Limb (tissue), 2 donors: ENCODE data around the gene CHRNA9.
"Not testable (repeated sequence)": the region's sequence is repeated elsewhere in the genome, so short reads cannot be mapped to it uniquely, and the experiment has no call there.

Source experiments
- DNase-seq, 2 donors: peaks; one replicate each; pipeline ENCODE4 v3.0.0-alpha.2; 2016; ENCODE audit errors: extremely low spot score in 2 of 2

The CHRNA9 gene

DNA sequence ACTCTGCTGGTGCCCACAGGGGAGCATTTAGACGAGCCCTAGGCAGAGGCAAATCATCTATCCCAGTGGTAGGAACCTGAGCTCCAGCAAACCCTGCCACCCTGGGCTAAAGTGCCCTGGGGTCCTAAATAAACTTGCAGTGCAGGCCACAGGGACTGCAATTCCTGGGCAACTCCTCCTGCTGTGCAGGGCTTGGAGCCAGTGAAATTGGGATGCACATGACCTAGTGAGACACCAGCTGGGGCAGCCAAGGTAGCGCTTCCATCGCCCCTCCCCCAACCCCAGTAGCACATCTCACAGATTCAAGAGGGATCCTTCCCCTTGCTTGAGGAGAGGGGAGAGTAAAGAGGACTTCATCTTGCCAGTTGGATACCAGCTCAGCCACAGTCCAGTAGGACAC is 44.1 kb downstream of the CHRNA9 start:
- DNase-seq, result no peak

DNA sequence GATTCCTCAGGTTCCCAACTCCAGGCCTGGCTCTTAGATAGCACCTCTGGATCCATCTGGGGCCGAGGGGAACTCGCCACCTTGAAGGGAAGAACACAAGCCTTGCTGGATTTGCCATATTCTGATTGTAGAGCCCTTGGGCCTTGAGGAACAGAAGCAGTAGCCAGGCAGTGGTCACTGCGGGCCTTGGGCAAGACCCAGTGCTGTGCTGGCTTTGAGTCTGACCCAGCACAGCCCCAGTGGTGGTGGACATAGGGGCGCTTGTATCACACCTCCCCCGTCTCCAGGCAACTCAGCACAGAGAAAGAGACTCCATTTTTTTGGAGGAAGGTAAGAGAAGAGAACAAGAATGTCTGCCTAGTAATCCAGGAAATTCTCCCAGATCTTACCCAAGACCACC is 45.5 kb downstream of the CHRNA9 start:
- no peak for DNase-seq

DNA sequence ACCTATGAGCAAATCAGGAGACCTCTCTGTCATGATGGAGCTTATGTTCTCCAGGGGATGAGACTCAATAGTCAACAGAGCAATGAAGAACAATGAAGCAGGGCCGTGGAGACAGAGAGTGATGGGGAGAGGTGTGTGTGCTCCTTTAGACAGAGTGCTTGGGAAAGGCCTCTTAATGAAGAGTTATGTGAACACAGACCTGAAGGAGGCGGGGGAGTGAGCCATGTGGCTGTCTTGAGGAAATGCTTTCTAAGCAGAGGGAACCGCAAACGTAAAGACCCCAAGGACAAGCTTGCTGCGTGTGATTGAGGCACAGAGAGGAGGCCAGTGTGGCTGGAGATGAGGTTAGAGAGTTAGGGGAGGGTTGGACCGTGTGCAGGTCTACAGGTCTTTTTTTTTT is 53.1 kb downstream of the CHRNA9 start:
- DNase-seq, result no peak

DNA sequence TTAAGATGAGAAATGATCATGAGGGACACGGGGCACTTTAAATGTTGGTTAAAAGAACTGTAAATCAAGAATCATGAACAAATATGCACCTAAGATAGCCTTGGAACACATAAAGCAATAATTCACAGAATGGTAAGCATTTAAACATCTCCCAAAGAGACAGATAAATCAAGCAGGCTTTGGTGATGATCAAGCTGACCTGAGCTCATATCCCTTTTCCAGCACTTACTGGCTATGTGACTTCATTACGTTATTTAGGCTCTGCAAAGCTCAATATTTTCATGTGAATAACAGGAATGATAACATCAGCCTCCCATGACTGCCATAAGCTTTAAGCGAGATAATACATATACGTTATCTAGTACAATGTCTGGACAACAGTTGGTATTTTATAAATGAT is 54.9 kb downstream of the CHRNA9 start:
- no peak for DNase-seq

DNA sequence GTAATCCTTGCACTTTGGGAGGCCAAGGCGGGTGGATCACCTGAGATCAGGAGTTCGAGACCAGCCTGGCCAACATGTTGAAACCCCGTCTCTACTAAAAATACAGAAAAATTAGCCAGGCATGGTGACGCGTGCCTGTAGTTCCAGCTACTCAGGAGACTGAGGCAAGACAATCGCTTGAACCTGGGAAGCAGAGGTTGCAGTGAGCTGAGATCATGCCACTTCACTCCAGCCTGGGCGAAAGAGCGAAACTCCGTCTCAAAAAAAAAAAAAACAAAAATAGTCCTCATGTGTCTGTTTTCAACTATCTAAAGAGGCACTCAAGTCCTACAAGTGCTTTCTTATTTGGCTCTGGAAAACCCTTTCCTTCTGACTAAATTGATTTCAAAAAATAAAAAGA is 57.1 kb downstream of the CHRNA9 start:
- not testable (repeated sequence) for DNase-seq

DNA sequence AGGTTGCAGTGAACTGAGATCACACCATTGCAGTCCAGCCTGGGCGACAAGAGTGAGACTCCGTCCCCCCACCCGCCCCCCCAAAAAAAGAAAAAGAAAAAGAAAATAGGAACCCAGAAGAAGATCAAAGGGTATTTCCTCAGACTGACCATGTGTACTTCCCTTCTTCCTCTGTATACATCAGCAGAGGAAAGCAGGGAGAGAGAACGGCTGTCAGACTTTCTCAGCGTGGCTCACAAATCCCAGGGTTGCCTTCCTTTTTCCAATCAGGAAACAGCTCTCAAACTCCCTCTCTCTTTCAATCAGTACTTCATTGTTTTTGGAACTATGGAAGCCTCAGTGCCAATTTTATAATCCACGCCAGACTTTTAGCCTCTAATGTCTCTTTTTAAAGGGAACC is 59.1 kb downstream of the CHRNA9 start:
- peak in 1 of 2 donors; percentile 11 for DNase-seq

DNA sequence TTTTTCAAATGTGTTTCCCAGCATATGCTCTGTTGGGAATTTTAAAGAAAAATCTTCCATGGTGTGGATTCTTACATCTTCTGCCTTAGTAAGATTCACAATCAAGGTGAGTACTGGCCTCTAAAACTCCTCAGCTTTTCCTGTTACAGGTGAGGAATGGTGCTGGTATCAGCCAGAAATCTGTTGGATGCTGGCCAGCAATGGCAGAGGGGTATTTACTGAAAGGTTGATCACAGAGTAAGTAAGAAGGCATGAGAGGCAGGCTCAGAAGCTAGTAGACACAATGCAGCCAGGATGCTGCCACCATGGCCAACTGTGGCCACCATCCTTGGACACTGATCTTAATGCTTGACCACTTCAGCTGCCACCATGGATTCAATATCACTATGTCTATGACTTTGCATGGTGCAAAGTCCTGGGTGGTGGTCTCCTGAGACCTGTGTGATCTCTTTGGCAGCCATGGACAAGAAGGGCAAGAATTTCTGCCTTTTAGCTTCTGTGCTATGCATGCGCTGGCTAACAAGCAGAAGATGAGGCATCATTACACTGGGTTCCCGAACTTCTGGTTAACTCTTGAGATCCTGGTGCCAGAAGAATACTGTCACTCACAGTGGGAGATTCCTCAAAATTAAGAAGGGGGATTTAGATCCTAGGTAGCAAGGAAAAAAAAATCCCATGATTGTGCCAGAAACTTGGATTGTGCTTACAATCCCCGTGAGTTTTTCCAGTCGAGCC is 60.2 kb downstream of the CHRNA9 start:
- no peak for DNase-seq

DNA sequence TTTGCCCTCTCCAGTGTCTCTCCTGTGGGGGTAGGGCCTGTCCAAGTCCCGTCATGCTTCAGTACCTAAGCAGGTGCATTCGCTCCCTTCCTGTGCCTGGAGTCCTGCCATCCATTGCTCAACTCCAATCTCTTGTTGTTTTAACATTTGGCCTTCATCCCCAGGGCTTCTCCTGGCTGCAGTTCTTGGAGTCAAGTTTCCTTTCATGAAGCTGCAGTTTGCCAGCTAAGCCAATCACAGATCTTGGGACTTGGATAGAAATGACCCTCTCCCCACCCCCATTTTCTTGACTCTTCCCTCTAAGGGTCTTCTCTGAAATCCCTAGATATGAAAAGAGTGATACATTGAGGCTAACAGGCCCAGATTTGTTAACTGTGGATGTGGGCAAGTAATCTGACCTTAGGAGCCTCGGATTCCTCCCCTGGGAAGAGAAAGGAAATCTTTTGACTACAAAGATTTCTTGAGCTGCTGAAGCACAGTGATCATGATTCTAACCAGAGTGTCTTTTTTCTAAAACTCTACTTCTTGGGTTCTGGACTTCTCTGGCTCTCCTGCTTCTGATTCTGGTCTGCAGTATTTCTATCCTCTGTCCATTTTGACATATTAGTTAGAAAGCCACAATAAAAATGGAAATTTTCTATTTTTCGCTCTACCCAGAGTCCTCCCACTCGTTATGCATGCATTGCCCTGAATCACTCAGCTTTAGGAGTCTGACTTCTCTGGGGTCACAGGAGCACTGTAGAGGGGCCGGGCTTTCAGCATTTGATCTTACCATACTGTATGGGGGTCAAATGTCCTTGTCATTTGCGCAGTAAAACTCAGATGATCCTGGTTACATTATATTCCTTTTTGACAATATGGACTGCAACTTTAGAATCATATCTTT is 61.0 kb downstream of the CHRNA9 start:
- DNase-seq, result peak; percentile 18 to 43

DNA sequence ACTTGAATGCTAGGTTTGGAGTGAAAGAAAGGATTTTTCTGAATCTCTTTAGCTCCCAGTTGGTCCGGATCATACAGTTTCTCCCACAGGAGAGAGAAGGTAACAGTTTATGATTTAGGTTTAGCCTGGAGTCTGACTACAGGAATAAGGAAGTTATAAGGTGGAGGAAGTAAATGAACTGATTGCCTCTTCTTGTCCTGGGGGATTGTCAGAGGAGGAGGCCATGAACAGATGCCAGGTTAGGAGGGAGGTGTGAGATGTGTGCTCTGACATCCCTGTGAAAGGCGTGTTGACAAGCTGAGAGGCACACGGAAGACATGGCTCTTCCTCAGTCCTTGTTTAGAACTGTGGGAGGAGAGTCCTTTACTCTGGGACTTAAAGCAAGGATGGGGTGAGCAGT is 64.4 kb downstream of the CHRNA9 start:
- no peak for DNase-seq

DNA sequence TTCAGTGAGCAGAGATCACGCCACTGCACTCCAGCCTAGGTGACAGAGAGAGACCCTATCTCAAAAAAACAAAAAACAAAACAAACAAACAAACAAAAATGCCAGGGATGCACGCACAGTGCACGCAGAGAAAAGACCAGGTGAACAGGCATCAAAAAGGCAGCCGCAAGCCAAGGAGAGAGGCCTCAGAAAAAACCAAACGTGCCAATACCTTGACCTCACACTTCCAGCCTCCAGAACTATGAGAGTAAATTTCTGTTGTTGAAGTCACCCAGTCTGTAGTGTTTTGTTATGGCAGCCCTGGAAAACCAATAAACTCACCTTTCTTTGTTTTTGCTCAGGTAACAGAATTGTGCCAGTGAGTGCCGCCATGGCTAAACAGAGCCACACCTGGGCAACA is 66.0 kb downstream of the CHRNA9 start:
- DNase-seq, result no peak

DNA sequence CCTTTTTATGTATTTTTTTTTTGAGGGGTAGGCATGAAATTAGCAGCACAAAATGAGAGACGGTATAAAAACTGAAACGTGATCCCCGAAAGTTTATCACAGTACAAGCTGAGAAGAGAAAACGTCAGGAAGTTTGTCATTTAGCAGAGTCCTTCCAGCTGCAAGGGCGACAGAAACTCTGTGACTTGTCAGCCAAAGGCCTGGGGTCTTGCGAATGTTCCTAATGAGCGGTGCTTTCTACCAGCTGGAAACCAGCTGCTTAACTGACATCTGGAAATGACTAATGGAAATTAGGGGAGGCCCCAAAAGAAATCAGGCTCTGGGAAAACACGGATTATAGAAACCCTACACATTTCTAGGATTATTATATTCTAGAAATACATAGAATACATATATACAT is 66.5 kb downstream of the CHRNA9 start:
- peak in 1 of 2 donors; percentile 52 for DNase-seq

DNA sequence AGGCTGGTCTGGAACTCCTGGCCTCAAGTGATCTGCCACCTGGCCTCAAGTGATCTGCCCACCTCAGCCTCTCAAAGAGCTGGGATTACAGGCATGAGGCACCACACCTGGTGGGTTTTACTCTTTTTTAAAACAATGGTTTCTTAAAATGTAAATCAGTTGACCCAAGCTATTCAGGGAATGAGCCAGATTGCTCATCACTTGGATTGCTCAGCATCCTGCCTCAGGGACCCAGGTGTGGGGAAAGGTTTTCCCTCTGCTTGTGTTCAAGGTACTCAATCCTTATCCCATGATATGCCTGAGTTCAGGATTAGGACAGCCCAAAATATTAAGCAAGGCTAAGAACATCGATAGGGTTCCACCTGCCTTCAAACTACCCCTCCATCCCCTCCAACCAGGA is 67.4 kb downstream of the CHRNA9 start:
- DNase-seq, result no peak

DNA sequence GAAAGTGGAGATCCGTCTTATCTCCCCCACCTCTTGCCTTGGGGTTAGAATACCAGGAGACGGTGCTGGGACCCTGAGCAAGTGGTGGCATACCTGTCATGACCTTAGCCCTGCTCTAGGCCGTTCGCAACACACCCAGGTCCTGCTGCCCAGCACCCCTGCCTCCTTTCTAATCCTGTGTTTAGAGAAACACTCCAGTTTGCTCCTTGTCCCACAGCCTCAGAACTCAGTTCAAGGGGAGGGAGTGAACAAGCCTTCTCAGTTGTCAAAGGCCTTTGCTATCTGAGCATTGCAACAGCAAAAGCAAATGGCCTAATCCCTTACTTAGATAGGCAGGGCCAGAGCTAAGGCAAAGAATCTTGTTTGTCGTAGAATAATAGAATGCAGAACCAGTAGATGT is 67.9 kb downstream of the CHRNA9 start:
- DNase-seq, result no peak
